SU-DHL-6 (cell line): ENCODE data around the gene HIVEP2.

Experiments used
- CTCF ChIP-seq: fragments of 200-600 bp; sonication (generic); IDR thresholded peaks from one replicate; pipeline ENCODE4 v1.5.1; 2017; ENCODE audit warnings: antibody characterized with exemption, mild to moderate bottlenecking, low read length, moderate library complexity; ENCODE audit not compliant: insufficient read depth, poor library complexity, severe bottlenecking
- EZH2phosphoT487 ChIP-seq: fragments of 200-600 bp; sonication (generic), shearing (Covaris generic); conservative IDR thresholded peaks from 2 replicates; pipeline ENCODE4 v1.6.1; 2018; ENCODE audit warnings: mild to moderate bottlenecking, antibody characterized with exemption, low read length, moderate library complexity, mixed read lengths

- TF ChIP-seq CTCF (no peak), EZH2phosphoT487 (no peak)
These were observed 123.7 kb downstream of the HIVEP2 start for GRCh38 chr6:142821164-142821716.
